GM21576 (cell line): ENCODE data around the gene HSPA4.

ENCODE experiments used
- ATAC-seq: cut with Tn5 transposase; IDR thresholded peaks from one replicate; pipeline ENCODE4 v1.9.1; 2021; ENCODE audit warnings: mild to moderate bottlenecking, moderate library complexity; ENCODE audit not compliant: unreplicated experiment

The HSPA4 gene

DNA sequence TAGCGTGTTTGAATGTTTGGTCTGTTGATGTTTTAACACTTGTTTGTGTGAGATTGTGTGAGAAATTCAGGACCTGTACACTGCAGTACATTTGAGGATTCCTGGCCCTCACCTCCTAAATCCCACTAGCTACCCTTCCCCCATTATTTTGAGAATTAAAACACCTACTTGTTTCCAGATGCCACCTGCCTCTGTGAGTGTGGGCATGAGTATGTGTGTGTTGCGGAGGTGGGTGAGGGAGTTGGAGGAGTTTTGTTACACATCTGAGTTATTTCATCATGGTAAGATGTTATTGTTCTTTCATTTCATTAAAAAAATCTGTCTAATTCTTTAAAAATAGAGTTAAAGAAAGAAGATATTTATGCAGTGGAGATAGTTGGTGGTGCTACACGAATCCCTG is 36.3 kb downstream of the HSPA4 start:
- no peak for ATAC-seq

DNA sequence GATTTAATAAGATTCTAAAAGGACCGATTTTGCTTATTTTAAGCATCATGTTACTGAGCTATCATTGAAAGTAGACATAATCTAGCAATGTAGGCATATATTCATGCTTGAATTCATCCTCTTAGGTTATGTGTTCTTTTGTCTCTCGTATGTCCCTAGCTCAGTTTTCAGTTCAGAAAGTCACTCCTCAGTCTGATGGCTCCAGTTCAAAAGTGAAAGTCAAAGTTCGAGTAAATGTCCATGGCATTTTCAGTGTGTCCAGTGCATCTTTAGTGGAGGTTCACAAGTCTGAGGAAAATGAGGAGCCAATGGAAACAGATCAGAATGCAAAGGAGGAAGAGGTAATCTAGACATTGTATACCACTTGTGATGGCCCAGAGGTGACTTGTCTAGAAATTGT is 39.2 kb downstream of the HSPA4 start:
- ATAC-seq = no peak

DNA sequence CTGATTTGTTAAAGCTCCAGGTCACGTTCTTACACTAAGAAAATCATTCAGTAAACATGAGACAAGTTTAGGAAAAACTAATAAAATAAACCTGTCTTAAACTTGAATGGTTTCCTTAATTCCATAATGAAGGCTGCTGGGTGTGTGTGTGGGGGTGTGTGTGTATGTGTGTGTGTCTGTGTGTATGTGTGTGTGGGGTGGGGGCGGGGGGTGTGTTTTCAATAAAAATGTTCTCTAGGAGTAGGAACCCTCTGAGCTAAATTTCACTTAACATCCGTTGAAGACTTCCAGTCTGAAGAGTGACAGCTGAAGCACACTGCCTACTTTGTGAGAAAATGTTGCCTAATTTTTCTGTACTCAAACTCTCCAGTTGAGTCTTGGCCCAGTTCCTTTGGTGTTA is 54.5 kb downstream of the HSPA4 start:
- ATAC-seq = no peak

DNA sequence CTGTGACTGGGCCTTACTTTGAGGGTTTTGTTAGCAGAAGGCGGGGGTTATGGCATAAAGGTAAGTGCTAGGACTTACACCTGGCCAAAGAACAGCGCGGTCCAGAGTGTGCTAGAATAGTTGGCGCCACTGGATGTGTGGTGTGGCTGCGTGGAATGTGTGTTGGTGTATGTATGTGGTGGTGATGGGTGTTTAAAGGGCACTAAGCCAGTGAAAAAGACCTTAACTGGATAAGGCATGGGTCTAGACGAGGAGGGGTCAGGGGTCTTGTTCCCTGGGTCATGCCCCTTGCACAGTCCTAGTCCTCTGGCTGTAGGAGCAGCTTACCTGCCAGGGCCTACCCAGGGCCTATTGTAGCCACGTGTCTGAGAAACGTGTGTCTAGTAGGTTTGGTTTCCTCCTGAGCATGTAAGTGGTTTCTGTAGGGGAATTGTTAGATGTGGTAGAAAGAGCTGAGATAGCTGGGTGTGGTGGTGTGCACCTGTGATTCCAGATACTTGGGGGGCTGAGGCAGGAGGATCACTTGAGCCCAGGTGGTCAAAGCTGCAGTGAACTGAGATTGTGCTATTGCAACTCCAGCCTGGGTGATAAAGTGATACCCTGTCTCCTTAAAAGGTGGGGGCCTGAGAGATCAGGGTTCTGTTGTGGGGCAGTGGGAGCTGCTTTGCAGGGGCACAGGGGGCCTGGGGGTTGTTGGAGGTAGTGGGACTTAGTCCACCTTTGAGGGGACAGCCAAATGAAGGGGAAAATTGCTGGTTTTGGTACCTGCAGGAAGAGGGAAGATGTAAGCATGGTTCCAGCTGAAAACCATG is 55.2 kb downstream of the HSPA4 start:
- peak; percentile 32 for ATAC-seq

DNA sequence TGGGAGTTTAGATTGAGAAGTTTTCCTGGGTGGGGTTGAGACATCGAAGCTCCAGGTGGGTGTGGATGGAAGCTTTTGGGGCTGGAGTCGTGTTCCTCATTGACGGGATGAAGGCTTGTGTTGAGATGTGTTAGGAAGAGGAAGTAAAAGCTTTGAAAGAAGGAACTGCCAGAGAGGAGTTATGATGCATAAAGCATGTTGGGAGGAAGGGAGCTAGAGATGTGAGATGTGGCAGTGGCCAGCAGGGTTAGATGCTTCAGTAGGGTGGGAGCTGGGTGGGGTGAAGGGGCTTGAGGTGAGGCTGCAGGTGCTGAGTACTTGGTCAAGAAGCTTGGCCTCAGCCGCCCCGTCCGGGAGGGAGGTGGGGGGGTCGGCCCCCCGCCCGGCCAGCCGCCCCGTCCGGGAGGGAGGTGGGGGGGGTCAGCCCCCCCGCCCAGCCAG is 56.7 kb downstream of the HSPA4 start:
- ATAC-seq = no peak

DNA sequence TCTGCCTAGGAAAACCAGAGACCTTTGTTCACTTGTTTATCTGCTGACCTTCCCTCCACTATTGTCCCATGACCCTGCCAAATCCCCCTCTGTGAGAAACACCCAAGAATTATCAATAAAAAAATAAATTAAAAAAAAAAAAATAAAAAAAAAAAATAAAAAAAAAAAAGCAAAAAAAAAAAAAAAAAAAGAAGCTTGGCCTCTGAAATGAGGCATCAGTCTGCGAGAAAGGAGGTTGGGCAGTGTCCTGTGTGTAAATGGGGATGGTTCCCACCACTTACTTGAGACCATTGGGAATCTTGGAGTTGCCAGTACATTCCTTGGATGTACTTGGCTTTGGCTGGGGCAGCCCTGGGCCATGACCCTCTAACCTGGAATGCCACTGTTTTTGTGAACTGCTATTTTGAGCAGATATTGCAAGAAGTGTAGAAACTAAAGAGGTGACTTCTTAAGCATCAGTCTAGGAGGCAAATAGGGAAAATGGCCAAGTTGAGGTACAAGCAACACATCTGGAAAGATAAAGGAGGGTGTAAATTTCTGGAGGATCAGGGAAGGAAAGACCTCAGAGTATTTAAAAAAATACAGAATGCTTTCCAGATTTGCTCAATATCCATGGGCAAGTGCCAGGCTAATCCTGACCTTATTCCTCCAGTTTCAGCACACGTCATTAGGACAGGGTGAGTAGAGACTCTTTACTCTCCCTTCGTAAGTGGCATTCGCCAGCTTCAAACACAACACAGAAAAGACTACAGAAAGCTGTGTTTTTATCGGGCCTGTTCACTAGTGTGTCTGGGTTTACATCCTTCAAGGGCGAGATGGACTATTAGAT is 58.1 kb downstream of the HSPA4 start:
- ATAC-seq = no peak

DNA sequence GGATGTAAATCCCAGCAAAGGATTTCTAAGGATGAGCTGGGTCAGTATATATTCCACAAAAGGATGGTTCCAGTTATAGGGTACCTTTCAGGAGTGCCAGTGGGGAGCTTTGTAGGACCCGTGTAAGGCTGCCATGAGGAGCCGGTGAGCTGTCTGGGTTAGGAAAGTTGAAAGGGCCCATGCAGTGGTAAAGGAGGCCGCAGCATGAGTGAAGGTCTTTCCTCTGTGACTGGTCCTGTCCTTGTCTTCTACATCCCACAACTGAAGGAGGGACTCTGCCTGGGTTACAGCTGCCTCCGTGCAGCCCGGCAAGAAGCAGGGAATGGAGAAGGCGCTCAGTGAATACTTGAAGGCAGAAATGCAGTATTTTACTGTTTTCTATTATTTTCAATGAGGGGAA is 58.9 kb downstream of the HSPA4 start:
- no peak for ATAC-seq

DNA sequence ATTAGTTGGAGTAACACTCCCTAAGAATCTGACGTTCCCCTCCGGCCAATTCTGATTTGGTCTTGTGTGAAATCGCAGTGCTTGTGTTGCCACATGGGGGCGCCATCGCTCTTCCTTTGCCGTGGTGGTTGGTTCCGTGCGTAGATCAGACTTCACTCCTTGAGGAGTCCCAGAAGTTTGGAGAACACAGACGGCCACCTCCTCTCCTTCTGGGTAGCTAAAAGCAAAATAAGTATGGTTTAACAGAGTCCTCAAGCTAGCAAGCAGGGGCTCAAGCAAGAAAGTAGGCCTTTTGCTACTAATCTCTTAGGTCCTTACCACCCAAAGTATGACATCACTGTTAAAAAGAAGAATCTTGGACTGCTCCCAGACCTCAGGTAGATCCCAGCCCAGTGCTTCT is 59.5 kb downstream of the HSPA4 start:
- peak; percentile 39 for ATAC-seq

DNA sequence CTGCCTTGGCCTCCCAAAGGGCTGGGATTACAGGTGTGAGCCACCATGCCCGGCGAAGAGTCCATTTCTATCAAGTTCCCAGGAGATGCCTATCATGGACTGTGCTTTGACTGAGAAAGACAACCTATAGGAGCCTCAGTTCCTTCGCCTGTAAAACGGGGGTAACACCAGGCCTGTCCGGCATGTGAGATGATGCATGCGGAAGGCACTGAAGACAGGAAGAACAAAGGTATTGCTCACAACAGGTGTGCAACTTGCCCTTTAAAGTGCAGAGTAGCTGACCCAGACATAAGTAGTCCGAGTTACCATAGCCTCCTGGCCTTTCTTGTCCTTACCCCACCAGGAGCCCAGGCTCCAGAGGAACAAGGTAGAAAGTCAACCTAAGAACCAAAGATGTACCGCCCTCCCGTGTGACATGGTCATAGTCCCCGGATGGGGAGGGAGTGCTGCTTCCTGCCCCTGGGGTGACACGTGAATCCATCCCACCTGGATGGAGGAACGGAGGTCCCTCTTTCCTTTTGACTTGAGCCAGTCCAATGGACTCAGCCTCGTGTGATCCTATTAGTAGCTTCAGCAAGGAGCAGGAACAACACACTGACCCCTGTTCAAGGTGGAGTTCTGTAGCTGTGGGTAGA is 60.3 kb downstream of the HSPA4 start:
- ATAC-seq = no peak

DNA sequence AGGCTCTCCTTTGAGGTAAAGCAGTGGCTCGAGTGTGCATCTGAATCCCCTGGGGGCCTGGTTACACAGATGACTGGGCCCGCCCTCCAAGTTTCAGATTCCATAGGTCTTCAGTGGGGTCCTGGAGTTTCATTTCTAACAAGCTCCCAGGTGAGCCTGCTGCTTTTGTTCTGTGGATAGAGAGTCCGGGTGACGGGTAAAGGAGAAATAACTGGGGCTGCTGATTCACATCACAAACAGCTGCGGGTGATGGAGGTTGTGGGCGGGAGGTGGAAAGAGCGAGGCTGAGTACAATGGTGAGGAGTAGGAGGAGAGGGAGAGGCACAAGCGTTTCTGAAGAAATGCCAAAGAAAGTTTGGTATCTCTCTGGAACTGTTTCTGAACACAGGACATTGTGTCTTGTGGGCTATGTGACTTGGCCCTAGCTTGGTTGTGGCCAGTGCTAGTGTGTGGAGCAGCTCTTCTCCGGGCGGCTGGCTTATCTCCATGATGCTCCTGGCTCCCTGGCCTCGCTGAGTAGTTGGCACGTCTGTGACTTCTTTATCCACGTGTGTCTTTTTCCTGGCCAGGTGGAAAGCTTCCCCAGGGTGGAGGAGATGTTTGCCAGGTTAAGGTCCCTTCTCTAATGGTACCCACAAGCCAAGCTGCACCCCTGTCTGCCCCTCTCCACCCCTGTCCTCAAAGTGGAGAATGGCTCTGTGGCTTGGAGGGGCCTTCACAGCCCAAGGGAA is 61.7 kb downstream of the HSPA4 start:
- no peak for ATAC-seq

DNA sequence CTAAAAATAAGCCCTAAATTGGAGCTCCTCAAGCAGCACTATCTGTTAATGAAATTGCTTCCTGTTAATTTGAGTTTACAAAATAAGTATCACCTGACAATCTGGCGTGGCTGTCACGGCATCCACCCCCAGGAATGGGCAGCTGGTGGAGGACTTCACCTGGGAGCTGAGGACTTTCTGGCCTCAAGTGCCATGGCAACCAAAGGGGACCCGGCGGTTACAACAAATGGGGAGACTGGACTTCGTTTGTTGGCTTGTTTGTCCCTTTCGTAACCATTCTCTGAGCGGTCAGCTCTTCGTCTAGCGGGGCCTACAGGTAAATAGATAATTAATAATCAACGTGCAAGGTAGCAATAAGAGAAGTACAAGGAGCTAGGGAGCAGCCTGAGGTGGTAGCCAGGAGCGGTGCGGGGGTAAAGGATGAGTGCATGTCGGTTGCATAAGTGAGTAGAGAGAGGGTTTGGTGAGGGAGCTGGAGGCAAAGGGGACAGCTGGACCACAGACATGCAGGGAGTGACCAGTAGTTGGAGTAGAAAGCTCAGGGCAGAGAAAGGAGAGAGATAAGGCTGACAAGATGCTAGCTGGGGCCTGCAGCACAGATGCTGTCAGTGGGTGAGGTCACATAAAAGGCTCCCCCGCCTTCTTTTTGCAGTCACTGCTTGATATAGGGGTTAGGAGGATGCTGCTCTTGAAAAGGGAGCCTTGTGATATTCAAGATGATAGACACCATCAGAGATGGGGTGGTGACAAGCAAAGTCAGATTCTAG is 62.5 kb downstream of the HSPA4 start:
- no peak for ATAC-seq

DNA sequence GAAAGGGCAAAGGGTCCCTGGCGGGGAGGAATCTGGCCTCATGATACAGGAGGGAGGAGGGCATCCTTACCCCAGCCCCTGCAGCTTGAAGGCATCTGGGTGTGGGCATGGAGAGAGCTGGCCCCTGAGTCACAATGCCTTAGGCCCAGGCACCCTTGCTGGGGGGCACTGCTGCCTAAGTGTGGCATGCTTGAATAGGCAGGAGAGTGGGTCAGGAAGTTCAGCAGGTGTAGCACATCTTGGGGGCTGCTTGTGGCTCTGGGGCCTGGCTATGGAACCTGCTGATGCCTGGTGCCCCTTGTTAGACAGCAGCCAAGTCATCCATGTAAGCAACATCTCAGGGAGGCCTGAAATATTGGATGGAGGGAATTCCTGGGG is 63.1 kb downstream of the HSPA4 start:
- no peak for ATAC-seq

DNA sequence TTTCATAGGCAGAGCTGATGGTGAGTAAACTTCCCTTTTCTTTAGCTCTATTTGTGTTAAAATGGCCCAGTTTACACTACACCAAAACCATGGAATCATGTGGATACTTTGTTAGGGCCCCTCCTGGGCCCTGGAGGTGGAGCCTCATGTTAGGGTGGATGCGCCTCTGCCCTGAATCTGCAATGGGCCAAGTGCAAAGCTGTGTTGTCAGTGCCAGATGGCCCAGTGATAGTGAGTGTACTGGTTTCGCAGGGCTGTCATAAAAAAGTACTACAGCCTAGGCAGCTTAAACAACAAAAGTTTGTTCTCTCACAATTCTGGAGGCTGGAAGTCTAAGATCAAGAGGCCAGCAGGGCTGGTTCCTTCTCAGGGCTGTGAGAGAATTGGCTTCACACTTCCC is 64.8 kb downstream of the HSPA4 start:
- ATAC-seq = no peak

DNA sequence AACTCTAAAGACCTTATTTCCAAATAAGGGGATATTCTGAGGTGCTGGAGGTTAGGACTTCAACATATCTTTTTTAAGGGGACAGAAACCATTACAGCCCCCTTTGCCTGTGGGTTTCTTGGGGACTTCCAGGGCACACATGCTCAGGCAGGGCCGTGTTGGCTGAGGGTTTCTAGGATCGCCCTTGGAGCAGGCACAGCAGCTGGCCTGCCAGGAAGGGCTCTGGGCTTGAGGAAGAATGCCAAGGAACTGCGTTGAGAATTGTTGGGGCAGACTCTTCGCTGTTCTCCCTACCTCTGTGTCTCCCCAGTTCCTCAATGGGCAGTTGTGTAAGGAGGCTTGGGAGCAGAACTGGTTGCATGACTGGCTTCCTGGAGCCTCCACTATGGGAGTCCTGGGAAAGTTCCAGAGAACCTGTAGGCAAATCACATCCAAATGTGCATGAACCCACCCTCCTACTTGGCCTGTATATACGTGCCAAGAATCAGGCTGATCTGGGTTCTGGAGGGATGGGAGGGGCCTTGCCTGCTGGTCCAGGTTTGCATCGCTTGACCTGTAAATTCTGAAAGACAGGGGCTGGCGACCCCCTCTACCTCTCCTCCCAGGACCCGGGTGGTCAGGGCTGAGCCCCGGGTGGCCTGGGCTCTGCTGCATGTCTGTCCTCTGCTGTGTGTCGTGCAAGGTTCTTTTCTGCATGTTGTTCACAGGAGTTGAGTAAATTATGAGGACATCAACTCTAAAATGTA is 65.5 kb downstream of the HSPA4 start:
- ATAC-seq = no peak

DNA sequence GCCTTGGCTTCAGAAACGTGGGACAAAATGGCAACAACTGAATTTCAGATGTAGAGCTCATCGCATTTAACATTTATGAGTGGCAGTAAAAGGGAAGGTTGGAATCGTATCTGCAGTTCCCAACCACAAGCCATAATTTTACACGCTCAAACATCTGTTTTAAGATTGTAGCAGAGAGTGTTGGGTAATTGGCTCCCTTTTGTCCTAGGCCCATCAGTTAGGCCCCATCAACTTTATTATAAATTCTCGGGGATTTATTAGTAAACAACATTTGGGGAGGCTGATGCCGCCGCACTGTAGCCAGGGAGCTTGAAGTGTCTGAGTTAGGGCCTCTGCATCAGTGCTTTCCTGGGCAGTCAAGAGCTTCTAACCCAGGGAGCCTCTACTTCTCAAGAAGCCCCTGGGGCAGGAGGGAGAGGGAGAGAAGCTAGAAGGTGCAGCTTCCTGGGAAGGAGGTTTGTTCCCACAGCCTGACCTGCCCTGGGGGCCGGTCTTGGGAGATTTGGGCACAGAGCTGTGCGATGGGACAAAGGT is 66.2 kb downstream of the HSPA4 start:
- no peak for ATAC-seq

DNA sequence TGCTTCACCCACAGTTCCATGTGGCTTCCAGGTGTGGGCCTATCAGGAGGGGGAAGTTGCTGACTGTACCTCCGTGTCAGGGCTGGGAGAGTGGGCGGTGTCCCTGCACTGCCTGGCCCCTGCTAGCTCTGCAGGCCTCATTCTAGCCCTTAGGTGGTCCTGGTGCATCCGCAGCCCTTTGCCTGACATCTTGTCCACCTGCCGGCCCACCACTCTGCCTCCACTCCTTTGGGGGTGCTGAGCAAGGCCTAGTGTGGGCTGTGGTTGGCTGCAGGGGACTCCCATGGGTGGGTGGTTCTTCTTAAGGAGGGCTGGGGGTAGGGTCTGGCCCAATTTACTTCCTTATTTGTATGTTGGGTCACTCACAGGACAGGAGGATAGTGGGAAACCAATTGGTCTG is 66.9 kb downstream of the HSPA4 start:
- ATAC-seq = no peak

DNA sequence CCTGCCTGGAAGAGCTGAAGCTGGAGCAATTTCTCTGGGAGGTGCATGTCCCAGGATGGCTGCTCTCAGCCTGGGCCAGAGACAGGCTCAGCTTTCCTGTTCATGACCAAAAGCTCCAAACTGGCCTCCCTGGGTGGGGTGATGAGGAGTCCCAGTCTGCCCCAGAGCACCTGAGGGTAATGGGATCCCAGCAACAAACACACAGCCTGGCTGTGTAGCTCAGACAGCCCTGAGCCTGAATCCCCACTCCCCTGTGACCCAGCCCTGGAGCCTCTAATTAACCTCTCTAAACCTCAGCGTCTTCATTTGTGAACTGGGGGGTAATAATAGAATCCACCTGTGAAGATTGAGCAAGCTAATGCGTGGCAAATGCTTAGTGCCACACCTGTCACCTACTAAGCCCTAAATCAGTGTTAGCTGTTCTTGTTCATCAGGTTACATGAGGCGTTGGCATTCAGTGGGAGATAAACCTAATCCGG is 67.5 kb downstream of the HSPA4 start:
- ATAC-seq = no peak

DNA sequence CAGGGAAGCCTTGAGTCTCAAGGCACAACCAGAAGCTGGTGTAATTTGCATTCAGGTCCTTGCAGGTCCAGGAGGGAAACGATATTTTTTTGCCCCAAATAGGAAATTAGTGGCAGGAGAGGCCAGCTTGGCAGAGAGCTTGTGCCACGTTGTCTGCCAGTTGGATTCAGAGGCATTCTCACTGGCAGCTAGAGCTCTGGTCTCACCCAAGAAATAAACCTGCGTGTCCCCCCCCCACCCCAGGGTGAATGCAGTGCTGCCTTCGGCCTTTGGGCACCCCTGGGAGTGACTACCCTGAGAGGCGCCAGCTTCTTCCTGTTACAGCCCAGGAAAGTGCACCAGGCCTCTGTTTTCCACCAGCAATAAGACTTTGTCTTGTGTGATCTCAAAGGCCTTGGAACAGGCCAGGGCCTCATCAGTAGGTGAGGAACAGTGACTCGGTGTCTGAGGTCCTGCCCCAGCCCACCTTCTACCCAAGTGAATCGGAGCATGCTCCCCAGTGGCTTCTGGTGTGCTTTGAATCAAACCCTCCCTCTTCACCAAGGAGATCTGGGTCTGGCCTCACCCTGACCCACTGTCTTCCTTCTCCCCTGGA is 68.4 kb downstream of the HSPA4 start:
- ATAC-seq = no peak

DNA sequence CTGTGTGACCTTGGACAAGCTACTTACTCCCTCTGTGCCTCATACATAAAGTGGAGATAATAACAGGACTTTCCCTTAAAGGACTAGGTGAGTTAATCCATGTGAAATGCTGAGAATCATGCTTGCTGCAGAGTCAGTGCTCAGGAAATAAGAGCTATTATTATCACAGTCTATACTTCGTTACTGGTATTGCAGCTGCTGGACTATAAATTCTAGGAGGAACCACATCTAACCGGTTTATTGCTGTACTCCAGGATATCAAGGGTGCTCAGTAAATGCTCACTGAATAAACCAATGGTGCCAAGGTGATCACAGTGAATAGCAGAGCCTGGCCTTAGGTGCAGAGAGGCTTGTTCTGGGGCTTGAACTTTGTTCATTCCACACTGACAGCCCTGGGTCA is 69.3 kb downstream of the HSPA4 start:
- no peak for ATAC-seq
